ENCODE measurements around the gene PRR3. TPM values are rescaled to one million over a fixed set of nuclear protein-coding genes. Genes with fewer than 3 reads are reported as not detected.

PRR3 gene
- total and polyA plus RNA-seq, 2 of the 13 experiments (the other 11 are each of a cell fraction or from before 2014, with no cell fraction given): 14.6 to 21.2 TPM

GRCh38 chr6:30530014-30530413 lies 27.1 kb upstream of the PRR3 start:
- in situ Hi-C loops (cut with HindIII; ENCODE audit: extremely low pct_ligation_motif_present, low pct_unique_long_range_greater_than_20kb): no loop called here
- Histone ChIP-seq H3K4me1 (ENCODE audit: insufficient read depth, low read length) (peaks cover 71% of the 10 kb centered on the region), H3K27ac (ENCODE audit: extremely low read length, insufficient read depth, low read length) (peak overlapping the region; percentile 58), H3K27me3 (ENCODE audit: control insufficient read depth in 1 of 2, insufficient read depth in 2 of 2, low read length in 2 of 2) (no peaks in the 10 kb centered on the region), H3K9me3 (ENCODE audit: low read length) (peaks cover 5% of the 10 kb centered on the region; the same call in 1 of the 2 replicates), H3K4me3 (replicated peaks in 1 of 3; ENCODE audit: insufficient read depth in 1 of 3, low read depth in 2 of 3, low read length in 3 of 3) (no peak overlapping the region), H3K4me2 (ENCODE audit: low read depth, low read length) (peak overlapping the region; percentile 54), H3K9ac (ENCODE audit: insufficient read depth, low read depth, low read length) (peak overlapping the region; percentile 28; the same call in 1 of the 2 replicates), H4K20me1 (ENCODE audit: insufficient read depth, low read length) (no peaks in the 10 kb centered on the region), H3K36me3 (replicated peaks in 1 of 2; ENCODE audit: control insufficient read depth in 1 of 2, insufficient read depth in 2 of 2, low read length in 2 of 2) (no peaks in the 10 kb centered on the region; a peak in 1 of 5 replicates), H2AFZ (ENCODE audit: low read length) (peak overlapping the region; percentile 2), H3K79me2 (ENCODE audit: insufficient read depth, low read length) (no peaks in the 10 kb centered on the region)
- BruUV-seq (replicated peaks): no TSS peak
- POLR2A ChIA-PET: interaction anchor here (0.6 to 1.0 kb wide), 5 partner anchors 9 to 321 kb away, joined by 3 to 4 read pairs (median 3); no protein-coding TSS in a partner anchor
- FAIRE-seq (peak; percentile 66), DNase-seq (ENCODE audit: low spot score) (peak; percentile 55), ATAC-seq (peak; percentile 13; the same call in 2 of the 3 replicates)
- intact Hi-C loops (cut with micrococcal nuclease; ENCODE audit: unreplicated experiment): no loop called here
- CTCF ChIA-PET (ENCODE audit: low intra/inter-chr PET ratio, low total read pairs): interaction anchor here (7.3 kb wide), 1 partner anchor 47 kb away, joined by 72 read pairs; no protein-coding TSS in a partner anchor
- 3% methylated on average over 2 of the region's 2 CpGs for WGBS (ENCODE audit: low lambda C conversion rate)
- TF ChIP-seq, protein P1, sequence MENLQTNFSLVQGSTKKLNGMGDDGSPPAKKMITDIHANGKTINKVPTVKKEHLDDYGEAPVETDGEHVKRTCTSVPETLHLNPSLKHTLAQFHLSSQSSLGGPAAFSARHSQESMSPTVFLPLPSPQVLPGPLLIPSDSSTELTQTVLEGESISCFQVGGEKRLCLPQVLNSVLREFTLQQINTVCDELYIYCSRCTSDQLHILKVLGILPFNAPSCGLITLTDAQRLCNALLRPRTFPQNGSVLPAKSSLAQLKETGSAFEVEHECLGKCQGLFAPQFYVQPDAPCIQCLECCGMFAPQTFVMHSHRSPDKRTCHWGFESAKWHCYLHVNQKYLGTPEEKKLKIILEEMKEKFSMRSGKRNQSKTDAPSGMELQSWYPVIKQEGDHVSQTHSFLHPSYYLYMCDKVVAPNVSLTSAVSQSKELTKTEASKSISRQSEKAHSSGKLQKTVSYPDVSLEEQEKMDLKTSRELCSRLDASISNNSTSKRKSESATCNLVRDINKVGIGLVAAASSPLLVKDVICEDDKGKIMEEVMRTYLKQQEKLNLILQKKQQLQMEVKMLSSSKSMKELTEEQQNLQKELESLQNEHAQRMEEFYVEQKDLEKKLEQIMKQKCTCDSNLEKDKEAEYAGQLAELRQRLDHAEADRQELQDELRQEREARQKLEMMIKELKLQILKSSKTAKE (CRISPR knock-in tag; IDR thresholded peaks at IDR 0.05; ENCODE audit: borderline replicate concordance): no peak
- TF ChIP-seq ZNF619 (CRISPR knock-in tag; IDR thresholded peaks at IDR 0.05) (no peak), ZNF142 (CRISPR knock-in tag; IDR thresholded peaks at IDR 0.05) (no peak), SETDB1 (CRISPR knock-in tag; IDR thresholded peaks at IDR 0.05; ENCODE audit: borderline replicate concordance) (no peak), CREM (IDR thresholded peaks at IDR 0.05) (peak; percentile 37; the same call in 1 of the 2 replicates), CREM (CRISPR knock-in tag; IDR thresholded peaks at IDR 0.05) (no peak), ZBTB33 (CRISPR knock-in tag; IDR thresholded peaks at IDR 0.05) (no peak), HNRNPH1 (optimal IDR thresholded peaks at IDR 0.05; ENCODE audit: low read depth, low read length) (no peak), ZFP41 (CRISPR knock-in tag; IDR thresholded peaks at IDR 0.05; ENCODE audit: borderline replicate concordance) (no peak)
- TF ChIP-seq, protein P2, sequence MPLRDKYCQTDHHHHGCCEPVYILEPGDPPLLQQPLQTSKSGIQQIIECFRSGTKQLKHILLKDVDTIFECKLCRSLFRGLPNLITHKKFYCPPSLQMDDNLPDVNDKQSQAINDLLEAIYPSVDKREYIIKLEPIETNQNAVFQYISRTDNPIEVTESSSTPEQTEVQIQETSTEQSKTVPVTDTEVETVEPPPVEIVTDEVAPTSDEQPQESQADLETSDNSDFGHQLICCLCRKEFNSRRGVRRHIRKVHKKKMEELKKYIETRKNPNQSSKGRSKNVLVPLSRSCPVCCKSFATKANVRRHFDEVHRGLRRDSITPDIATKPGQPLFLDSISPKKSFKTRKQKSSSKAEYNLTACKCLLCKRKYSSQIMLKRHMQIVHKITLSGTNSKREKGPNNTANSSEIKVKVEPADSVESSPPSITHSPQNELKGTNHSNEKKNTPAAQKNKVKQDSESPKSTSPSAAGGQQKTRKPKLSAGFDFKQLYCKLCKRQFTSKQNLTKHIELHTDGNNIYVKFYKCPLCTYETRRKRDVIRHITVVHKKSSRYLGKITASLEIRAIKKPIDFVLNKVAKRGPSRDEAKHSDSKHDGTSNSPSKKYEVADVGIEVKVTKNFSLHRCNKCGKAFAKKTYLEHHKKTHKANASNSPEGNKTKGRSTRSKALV (CRISPR knock-in tag; IDR thresholded peaks at IDR 0.05): peak; percentile 55; the same call in 1 of the 2 replicates
